HG03060 (cell line): ENCODE results near the gene RGS6.

Source experiments
- ATAC-seq: cut with Tn5 transposase; IDR thresholded peaks from one replicate; pipeline ENCODE4 v1.9.1; 2021; ENCODE audit warnings: low read depth, moderate number of reproducible peaks; ENCODE audit not compliant: unreplicated experiment

The RGS6 gene

DNA sequence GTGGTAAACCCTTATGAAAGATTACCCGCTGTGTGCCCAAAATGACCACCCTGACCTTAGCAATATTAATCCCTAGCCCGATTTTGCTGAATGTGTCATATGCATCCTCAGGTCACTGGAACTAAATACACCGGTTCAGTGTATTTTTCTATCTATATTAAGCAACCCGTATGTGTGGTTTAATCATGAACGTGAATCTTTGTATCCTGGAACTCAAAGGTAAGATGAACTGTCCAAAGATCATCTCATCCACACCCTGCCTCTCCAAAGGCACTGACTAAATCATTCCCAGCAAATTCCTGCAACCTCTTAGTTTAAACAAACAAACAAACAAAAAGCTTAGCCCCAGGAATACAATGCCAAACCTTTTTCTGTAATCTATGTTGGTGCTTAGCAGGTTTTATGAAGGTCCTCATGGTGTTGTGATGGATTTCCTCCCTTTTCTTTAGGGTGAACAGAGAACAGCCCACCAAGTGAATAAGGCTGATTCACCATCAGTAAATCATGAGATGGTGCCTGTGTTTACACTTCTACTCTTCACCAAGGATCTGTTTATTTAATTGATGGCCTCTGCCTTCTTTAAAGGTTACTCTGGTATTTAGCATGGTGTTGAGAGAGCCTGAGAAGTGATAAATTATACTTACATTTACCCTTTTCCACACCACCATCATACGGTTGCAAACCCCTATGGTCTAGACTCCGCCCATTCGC, 663.1 kb downstream of the RGS6 start:
- no peak for ATAC-seq

DNA sequence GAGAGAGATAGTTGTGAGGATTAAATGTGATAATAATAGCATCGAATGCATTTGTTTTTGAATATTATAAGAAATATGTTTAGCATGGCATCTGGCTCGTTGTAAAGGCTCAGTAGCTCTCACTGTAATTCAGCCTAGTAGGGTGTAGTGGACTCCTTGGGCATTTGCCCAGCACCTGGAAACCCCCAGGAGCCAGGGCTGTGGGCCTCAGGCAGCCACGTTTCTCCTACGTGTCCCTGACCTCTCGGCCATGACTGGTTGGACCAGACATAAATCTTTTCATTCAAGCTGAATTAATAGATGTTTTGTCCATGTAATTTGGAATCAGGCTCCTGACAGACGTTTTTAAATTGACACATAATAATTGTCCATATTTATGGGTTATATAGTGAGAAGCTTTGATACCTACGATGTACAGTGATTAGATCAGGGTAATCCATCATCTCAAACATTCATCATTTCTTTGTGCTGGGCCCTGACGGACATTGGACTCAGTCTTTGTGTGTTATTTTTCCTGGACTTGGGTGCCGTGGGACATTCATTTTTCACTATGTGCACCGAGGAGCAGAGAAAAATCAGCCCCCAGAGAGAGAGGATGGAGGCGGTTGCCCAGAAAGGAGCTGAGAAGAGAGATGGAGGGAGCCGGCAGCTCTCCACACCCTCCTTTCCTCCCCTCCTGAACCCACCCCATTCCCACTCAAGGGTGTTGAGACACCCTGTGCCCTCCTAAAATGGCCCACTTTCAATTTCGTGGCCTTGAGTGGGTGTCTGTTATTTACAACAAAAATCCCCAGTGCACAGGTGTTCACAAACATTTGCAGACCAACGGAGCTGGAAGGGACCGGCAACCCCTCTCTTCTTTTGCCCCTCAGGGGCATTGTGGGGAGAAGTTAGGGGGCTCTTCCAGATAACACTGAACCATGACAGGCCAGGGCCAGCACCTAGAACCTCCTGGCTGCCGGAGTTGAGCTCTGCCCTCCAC, 665.3 kb downstream of the RGS6 start:
- ATAC-seq = no peak

DNA sequence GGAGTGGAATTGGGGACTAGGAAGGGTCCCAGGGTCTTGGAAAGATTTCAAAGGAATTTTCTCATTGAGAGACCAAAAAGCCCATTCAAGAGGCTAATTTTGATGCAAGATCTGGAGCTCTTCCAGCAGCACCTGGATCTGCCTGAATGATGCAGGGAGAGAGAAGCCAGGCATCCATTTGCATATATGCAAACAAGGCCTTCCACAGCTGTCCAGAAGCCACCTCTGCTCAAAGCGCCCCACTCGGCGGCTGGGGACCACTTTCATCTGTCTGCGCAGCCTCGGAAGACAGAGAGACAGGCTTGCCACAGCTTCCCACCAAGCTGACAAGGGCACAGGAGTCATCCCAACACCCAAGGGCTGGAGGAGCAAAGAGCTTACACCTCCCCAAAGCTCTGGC, 666.1 kb downstream of the RGS6 start:
- ATAC-seq = no peak

DNA sequence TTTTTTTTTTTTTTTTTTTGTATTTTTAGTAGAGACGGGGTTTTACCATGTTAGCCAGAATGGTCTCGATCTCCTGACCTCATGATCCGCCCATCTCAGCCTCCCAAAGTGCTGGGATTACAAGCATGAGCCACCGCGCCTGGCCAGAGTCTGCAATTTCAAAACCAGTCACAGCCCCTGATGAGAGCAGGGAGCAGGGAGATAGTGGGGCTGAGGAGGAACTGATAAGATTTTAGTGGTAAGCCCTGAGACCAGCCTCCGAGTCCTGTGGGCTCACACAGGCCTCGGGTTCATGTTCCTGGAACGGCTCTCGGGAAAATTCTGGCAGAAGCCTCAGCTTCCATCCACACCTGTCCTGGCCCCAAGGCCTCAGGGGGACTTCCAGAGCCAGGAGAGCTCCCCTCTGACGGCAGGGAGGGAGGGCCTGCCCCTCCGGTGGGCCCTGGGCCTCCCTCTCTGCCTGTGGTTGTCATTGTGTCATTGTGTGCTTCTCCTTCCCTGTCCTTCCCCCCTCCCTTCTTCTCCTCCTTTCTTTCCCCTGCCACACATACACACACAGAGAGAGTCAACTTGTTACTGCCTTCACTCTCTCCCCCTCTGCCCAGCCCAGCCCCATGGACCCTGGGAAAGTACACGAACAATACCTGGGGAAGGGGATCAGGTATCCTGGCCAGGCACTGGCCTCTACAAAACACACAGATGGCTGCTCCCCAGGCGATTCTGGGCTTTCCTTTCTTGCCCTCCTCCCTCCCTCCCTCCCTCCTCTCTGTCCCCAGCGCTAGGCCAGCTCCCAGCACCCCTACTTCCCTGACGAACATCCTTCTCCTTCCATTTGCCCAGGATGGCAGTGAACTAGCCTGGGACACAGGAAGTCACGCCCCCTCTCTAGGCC, 667.6 kb downstream of the RGS6 start:
- no peak for ATAC-seq

DNA sequence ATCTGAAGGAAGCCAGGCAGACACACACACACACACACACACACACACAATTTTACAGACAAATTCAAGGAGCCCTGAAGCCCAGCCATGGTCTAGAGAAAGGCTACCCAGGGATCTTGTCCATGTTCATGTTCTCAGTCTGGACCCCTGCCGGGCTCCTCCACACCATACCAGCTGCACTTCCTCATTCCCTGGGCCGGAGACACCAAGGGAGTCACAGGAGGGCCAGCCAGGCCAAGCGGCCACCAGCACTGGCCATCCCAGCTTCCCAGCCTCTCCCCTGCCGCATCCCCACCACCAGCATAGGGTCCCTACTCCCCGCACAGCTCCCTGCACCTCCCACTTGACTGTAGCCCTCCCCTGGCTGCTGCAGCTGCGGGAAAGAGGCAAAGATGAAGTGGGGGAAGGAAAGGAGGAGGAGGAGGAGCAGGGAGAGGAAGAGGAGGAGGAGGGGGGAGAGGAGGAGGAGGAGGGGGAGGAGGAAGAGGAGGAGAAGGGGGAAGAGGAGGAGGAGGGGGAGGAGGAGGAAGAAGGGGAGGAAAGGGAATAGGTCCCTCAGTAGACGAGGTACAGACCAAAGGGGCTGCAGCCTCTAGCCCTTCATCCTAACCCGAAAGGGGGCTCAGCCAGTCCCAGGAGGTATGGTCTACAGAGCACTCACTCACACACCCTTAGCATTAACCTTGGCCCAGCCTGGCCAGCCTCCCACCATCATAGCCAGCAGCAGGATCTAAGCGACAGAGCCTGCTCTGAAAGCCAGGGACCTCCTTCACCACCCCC, 668.5 kb downstream of the RGS6 start:
- no peak for ATAC-seq

DNA sequence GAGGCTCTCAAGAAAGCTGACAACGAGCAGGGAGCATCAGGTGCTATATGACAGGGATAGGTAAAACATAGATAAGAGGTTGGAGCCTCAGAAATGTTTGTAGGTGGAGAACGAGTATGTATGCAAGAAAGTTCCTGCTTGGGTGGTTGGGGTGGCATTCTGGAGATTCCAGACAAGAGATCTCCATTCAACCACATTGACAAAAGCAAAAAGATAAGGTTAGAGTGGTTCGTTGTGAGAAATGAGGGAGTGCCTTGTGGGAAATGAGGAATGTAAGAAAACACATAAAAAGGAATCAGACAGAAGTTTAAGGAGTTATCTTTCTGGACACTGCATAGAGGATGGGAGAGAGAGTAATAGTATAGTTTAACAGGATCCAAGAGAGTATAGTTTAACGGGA, 671.4 kb downstream of the RGS6 start:
- no peak for ATAC-seq

DNA sequence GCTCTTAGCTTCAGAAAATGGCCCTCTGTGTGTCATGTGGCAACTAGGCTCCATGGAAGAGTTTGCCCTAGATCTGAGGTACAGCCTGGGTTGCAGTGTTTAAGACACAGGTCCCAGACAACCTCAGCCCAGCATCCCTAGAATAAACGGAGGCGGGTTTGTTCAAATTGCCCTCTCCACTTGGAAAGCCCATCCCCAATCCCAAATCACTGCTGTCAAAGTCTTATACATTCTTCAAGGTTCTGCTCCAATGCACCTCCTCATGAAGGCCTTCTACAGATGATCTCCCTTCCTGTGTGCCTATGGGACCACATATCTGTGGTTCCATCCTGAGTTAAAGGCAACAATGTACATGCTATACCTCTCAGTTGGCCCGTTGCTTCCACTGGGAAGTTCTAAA, 671.9 kb downstream of the RGS6 start:
- no peak for ATAC-seq

DNA sequence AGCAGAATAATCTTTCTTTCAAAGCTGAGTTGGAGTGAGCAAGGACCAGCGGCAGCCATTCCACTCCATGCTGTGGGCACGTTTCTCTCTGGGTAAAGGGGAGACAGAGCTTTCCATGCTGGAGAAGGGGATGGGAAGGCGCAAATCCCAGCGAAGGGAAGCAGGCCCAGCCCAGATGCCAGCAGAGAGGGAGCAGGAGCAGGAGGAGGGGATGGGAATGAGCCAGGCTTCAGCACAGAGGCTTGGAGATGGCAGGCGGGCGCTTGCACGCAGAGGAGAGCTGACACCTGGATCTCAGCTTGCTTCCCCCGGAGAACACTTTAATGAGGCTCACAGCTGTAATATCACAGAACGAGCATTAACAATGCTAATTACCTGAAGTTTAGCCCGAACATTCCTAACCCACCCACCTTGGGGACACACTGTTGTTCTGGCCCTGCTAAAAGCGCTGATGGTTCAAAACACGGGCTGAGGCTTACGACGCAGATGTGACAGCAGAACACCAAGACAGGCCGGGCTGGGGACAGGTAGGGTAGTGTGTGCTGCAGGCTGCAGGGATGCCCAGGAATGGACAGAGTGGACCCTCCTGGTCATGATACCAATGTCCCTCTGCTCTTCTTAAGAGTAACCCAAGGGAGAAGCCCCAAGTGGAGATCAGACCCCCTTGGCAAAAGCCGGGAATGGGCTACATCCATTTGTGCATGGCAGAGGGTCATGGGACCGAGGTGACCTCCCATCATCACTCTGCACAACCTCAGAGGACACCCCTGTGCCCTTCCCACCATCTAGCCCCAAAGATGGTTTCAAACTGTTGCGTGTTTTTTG, 673.1 kb downstream of the RGS6 start:
- ATAC-seq = no peak

DNA sequence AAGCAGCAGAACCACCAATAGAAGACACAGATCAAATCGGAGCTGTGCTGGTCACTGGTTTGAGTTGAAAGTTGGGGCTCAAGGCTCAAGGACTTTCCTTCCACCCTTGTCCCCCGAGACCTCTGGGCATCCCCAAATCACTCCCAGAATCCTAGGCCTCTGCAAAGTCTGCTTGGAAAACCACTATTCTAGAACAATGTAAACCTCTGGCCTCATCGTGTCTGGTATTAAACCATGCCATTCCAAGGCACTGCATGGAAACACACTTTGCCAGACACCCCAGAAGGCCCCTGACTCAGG, 673.6 kb downstream of the RGS6 start:
- ATAC-seq = no peak

DNA sequence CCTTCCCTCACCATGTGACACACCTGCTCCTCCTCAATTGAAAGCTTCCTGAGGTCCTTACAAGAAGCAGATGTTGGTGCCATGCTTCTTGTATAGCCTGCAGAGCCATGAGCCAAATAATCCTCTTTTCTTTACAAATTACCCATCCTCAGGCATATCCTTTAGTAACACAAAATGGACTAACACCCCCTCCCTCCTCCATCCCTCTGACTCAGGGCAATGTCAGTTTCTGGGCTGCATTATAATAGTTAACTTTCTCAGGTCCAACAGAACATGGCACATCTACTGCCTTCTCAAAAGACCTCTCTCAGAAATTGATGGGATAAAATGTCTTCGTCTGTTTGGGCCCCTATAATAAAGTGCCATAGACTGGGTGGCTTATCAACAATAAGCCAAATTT, 674.6 kb downstream of the RGS6 start:
- ATAC-seq = no peak

DNA sequence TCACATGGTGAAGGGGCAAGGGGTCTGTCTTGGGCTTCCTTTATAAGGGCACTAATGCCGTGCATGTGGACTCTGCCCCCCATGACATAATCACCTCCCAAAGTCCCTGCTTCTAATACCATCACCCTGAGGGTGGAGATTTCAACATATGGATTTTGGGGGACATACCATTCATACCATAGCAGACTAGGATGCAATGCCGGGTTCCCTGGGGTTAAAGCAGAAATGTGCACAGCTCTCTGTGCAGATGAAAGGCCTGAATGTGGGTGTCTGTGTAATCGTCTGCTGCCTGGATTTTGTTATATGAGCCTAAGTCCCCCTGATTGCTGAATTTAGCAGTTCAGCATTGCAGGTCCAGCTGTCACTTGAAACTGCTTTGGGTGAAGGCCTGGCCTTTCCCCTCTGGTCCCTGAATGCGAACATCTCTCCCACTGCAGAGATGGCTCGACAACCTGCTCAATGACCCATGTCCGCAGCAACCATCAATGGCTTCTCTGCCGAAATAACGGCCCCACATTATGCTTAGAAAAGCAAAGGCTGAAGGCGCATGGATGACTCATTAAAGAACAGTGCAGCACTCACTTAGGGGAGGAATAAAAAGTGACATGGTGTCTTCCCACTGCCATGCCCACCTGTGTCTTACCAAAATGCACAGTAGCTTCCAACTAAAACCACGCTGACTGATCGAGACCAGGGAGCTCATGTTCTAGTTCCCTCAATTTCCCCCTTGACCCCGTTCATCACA, 675.3 kb downstream of the RGS6 start:
- ATAC-seq = no peak

DNA sequence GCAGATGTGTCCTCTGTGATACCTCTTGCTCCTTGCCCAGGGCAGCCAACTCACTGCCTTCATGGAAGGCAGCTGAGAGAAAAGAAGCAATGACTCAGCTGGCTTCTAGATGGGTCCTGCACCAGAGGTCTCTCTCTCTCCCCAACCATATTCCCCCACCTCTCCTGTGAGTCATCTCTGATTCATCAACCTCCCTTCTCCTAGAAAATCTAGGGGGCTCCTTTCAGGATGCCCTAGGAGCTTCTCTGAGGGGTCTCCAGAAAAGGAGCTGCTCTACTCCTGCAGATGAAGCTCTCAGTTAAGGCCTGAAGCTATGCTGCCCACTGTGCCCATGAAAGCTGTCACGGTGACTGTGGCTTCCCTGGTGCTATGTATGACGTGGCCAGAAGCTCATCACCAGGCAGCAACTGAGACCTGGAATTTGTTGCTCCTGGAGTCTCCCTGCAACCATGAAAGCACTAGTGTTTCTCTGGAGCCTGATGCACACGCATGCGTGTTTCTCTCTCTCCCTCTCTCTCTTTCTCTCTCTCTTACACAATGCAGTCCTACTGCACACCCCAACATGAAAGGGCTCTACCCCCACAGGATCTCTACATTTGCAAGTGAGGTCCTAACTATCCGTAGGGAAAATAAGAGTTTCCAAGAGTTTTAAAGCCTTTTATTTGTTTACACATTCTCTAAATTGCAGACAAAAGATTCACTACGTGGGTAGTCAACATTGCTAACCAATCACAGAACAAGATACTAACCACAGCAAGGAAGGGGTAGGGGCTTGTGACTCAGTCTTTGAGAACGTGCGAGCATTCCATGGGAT, 676.4 kb downstream of the RGS6 start:
- ATAC-seq = no peak

DNA sequence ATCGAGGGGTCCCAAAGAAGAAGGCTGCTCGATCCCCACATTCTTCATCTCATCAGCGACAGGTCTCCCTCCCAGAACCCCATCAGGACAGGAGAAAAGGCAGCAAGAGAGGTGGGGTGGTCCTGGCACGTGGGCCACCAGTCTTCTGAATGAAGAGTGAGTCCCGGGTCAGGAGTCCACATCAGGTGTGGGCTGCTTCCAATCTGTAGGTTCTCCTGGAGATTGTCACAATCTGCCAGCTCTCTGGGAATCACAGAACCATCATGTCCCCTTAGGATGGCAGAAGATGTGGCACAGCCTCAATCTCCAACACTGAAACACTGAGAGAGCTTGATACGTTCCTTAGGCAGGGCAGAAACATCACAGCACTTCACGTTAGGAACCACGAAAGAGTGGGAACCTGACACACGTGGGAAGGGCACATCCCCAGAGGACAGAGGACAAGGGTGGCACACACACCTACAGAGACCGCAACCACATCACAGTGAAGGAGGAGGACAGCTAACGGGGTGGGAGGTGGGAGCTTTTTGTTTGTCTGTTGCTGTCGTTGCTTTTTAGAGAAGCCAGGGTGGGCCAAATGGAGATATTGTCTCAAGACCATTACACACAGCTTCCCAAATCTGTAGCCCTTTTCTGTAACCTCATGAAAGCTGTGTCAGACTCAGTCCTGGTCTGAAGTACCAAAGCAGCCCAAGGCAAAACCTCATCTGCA, 677.1 kb downstream of the RGS6 start:
- ATAC-seq = no peak

DNA sequence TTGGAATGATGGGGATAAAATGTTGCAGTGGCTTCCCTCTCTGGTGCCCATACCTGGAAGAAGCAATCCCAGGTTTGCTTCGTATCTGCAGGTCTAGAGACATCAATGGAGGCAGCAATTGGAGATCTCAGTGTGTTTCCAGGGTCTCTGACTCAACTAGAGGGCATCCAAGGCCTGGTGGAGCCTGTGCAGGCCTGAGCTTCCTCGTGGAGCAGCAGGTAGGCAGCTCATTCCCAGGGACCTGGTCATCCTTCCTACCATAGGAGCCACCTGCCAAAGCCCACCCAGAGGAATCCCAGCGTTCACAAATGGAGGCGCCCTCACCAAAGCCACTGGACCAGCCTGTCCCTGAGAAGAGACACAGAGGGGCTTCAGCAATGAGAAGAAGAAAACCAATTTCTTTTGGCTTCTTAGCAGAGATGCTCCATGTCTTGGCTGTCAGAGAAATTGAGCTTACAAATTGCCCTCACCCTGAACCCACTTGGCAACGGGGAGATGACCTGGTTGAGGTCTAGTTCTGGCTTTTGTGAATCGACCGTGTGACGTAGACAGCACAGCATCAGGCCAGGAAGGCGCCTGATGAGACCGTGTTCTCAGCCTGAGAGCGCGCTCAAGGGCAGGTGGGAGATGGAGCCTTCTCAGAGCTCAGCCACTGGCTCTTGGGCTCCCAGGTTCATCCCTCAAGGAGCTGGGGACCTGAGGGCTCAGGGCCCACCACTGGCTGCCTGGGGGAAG, 678.0 kb downstream of the RGS6 start:
- no peak for ATAC-seq

DNA sequence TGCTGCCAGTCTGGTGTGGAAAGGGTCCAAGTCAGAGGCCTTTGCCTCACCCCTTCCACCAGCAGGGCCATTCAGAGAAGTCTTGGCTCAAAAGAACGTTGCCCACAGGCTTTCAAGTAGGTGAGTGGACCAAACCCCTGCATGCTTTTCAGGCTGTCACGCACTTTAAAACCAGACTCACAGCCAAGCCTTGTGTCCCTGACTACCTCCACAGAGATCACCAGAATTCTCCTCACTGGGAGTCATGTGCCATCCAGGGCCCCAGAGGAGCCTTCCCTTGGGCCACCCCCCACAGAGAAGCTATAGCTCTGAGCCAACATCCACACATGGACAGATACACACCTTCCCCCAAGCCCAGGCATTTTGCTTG, 678.6 kb downstream of the RGS6 start:
- no peak for ATAC-seq

DNA sequence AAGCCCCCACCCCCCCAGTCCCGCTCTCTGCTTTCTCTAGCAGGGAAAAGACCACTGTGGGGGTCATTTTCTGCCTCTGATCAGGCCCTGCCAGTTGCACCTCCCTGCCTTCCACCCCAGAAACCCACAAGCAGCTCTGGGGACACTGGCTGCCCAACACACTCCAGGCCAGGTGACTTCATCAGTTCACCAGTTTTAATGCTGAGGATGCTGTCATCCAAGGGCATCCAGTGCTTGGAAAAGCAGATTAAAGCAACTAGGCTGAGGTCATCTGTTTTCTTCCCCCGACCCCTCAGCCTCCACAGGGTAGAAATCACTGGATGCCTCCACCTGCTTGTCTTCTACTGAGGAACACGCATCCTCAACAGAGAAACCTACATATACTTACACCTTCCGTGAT, 679.3 kb downstream of the RGS6 start:
- no peak for ATAC-seq

DNA sequence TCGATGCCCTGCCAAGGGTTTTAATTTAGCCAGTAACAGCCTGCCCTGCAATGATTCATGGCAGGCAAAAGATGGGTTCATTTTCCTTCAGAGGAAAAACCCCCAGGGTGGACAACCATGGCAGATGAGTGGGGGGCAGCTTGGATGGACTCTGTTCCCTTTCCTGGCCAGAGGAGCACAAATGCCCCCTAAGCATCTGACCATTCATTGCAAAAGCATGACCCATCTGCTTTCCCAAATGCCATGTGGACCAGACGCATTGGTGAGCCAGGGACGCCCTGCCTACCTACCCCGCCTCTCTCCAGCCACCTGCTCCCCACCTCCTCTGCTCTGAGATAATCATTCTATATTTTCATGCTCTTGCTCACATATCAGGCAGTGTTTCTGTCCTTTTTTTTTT, 679.8 kb downstream of the RGS6 start:
- ATAC-seq = no peak
